Keratinocyte (primary cell): ENCODE measurements around the gene RNF169. TPM values are rescaled to one million over a fixed set of nuclear protein-coding genes. Genes with fewer than 3 reads are reported as not detected.

ENCODE experiments used
- DNase-seq: peaks from one replicate; pipeline ENCODE4 v3.0.0-alpha.2; 2011; ENCODE audit warnings: low read depth, missing footprints, low spot score
- FAIRE-seq: peaks from 2 replicates; lab custom pipeline; 2011; peaks lifted over from hg19 to GRCh38; lab: Jason Lieb, UNC
- H2AFZ ChIP-seq: 2 replicates; pipeline ENCODE4 v1.6.0; 2012; ENCODE audit warnings: low read length, control low read depth, inconsistent platforms; ENCODE audit not compliant: control insufficient read depth
- H3K27ac ChIP-seq: 2 replicates; pipeline ENCODE4 v1.5.1; 2011; ENCODE audit warnings: low read length; ENCODE audit not compliant: control insufficient read depth, insufficient read depth
- H3K27me3 ChIP-seq: 3 replicates; pipeline ENCODE4 v1.6.0; 2011; ENCODE audit warnings: low read length; ENCODE audit not compliant: control insufficient read depth, insufficient read depth; ENCODE audit errors: extremely low read depth
- H3K36me3 ChIP-seq, 2 experiments: 2 replicates in 1 of 2; 3 replicates in 1 of 2; pipeline ENCODE4 v1.5.1; 2011; ENCODE audit warnings: low read length in 2 of 2, mild to moderate bottlenecking in 1 of 2; ENCODE audit not compliant: control insufficient read depth in 2 of 2, insufficient read depth in 2 of 2; ENCODE audit errors: extremely low read depth in 1 of 2
- H3K4me1 ChIP-seq: 3 replicates; pipeline ENCODE4 v1.5.1; 2011; ENCODE audit warnings: low read length; ENCODE audit not compliant: control insufficient read depth, insufficient read depth; ENCODE audit errors: extremely low read depth
- H3K4me2 ChIP-seq: 3 replicates; pipeline ENCODE4 v1.6.0; 2011; ENCODE audit warnings: low read depth, low read length; ENCODE audit not compliant: control insufficient read depth, insufficient read depth; ENCODE audit errors: extremely low read depth
- H3K4me3 ChIP-seq, 3 experiments: fragments of 200-600 bp in 1 of 3; sonication (generic) in 1 of 3; 2 replicates in 2 of 3; 3 replicates in 1 of 3; pipeline ENCODE4 v1.5.1; 2011 to 2016; ENCODE audit warnings: low read length in 3 of 3, mild to moderate bottlenecking in 3 of 3, control low read depth in 2 of 3, inconsistent platforms in 1 of 3, low read depth in 1 of 3, mixed read lengths in 1 of 3, mixed run types in 1 of 3, moderate library complexity in 1 of 3; ENCODE audit not compliant: control insufficient read depth in 2 of 3, insufficient read depth in 2 of 3; ENCODE audit errors: extremely low read depth in 1 of 3
- H3K79me2 ChIP-seq: 2 replicates; pipeline ENCODE4 v1.6.0; 2012; ENCODE audit warnings: low read length; ENCODE audit not compliant: control insufficient read depth, insufficient read depth
- H3K9ac ChIP-seq: 3 replicates; pipeline ENCODE4 v1.6.0; 2011; ENCODE audit warnings: low read length; ENCODE audit not compliant: control insufficient read depth, insufficient read depth; ENCODE audit errors: extremely low read depth
- H3K9me1 ChIP-seq: 3 replicates; pipeline ENCODE4 v1.6.0; 2011; ENCODE audit warnings: low read length; ENCODE audit not compliant: control insufficient read depth, insufficient read depth; ENCODE audit errors: extremely low read depth
- H3K9me3 ChIP-seq: 2 replicates; pipeline ENCODE4 v1.5.1; 2012; ENCODE audit warnings: low read depth, low read length; ENCODE audit not compliant: control insufficient read depth
- H4K20me1 ChIP-seq: 3 replicates; pipeline ENCODE4 v1.6.0; 2011; ENCODE audit warnings: low read length; ENCODE audit not compliant: control insufficient read depth, insufficient read depth; ENCODE audit errors: extremely low read depth
- EZH2 ChIP-seq: IDR thresholded peaks from one replicate; pipeline ENCODE4 v1.6.1; 2012; ENCODE audit warnings: inconsistent platforms, mild to moderate bottlenecking, low read length, moderate library complexity
- dilution Hi-C: fragments of 300-500 bp; cut with MboI; formaldehyde crosslinking; loops from one replicate; pipeline ENCODE4 v1.7.0; 2020; ENCODE audit warnings: low sequenced_read_pairs; ENCODE audit not compliant: extremely low pct_ligation_motif_present
- polyA plus RNA-seq, 5 experiments: library from polyadenylated mRNA; depleted of rRNA in 3 of 5; stranded (reverse) in 3 of 5; stranded (forward) in 1 of 5; unstranded in 1 of 5; fragments of >200 nt; gene quantifications; 1 replicate in 1 of 5; 2 replicates in 3 of 5; 3 replicates in 1 of 5; pipeline versions ENCODE4 v1.2.1 to v1.2.3, GENCODE V29; 2011 to 2012; ENCODE audit warnings: missing spikeins in 2 of 5, low read depth in 1 of 5, low replicate concordance in 1 of 5
- TF ChIP-seq, protein P1 (sequence below), 3 experiments: IDR thresholded peaks in 1 of 3; conservative IDR thresholded peaks in 1 of 3; optimal IDR thresholded peaks in 1 of 3; 2 replicates in 2 of 3; 3 replicates in 1 of 3; pipeline versions ENCODE3 to v1.5.1; 2011; ENCODE audit warnings: low read length in 3 of 3, mild to moderate bottlenecking in 3 of 3, moderate library complexity in 2 of 3, control low read depth in 1 of 3, inconsistent platforms in 1 of 3; ENCODE audit not compliant: insufficient read depth in 2 of 3; ENCODE audit errors: extremely low read depth in 1 of 3

RNF169 gene
- polyA plus RNA-seq, 1 donor (not counting 4 experiments of a cell fraction or from before 2014, with no cell fraction given), result 8.9 TPM

DNA sequence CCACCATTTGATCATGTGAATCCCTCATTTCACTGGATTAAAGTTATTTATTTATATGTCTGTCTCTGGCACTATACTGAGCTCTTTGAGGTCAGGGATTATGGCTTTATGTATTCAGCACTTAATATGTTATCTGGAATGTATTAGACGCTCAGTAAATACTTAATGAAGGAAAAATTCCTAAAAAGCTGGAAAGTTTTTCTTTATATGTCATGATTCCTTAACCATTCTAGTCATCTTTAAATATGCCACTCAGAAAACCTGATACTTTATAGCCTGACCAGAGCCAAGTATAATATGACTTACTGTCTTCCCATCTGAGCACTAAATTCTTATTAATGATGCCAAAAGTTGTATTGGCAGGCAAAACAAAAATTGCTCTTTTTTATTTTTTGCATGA lies 27.1 kb downstream of the RNF169 start:
- TF ChIP-seq, protein P1, sequence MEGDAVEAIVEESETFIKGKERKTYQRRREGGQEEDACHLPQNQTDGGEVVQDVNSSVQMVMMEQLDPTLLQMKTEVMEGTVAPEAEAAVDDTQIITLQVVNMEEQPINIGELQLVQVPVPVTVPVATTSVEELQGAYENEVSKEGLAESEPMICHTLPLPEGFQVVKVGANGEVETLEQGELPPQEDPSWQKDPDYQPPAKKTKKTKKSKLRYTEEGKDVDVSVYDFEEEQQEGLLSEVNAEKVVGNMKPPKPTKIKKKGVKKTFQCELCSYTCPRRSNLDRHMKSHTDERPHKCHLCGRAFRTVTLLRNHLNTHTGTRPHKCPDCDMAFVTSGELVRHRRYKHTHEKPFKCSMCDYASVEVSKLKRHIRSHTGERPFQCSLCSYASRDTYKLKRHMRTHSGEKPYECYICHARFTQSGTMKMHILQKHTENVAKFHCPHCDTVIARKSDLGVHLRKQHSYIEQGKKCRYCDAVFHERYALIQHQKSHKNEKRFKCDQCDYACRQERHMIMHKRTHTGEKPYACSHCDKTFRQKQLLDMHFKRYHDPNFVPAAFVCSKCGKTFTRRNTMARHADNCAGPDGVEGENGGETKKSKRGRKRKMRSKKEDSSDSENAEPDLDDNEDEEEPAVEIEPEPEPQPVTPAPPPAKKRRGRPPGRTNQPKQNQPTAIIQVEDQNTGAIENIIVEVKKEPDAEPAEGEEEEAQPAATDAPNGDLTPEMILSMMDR (optimal IDR thresholded peaks at IDR 0.05 in 1 of 3, IDR thresholded peaks at IDR 0.05 in 1 of 3, conservative IDR thresholded peaks at IDR 0.05 in 1 of 3; ENCODE audit: extremely low read depth in 1 of 3, insufficient read depth in 2 of 3, low read length in 3 of 3), result no peak
- no peak for TF ChIP-seq EZH2
- dilution Hi-C loops, result no loop called here
- H4K20me1 ChIP-seq, result peaks cover 3% of the 10 kb centered on the region
- no peak overlapping the region for H3K27ac ChIP-seq
- H3K27me3 ChIP-seq, result no peaks in the 10 kb centered on the region
- H2AFZ ChIP-seq, result no peak overlapping the region
- H3K9ac ChIP-seq, result no peak overlapping the region
- no peaks in the 10 kb centered on the region for H3K9me3 ChIP-seq
- no peaks in the 10 kb centered on the region for H3K4me1 ChIP-seq
- H3K4me3 ChIP-seq, result no peak overlapping the region
- H3K9me1 ChIP-seq, result no peaks in the 10 kb centered on the region
- FAIRE-seq (no peak), DNase-seq (no peak)
- peaks cover 79% of the 10 kb centered on the region for H3K79me2 ChIP-seq
- H3K36me3 ChIP-seq, result no peaks in the 10 kb centered on the region
- no peak overlapping the region for H3K4me2 ChIP-seq

GRCh38 chr11:74776546-74776945 lies 27.9 kb downstream of the RNF169 start:
- no peak overlapping the region for H3K27ac ChIP-seq
- dilution Hi-C loops, result no loop called here
- no peaks in the 10 kb centered on the region for H3K9me1 ChIP-seq
- FAIRE-seq (no peak), DNase-seq (no peak)
- no peaks in the 10 kb centered on the region for H3K27me3 ChIP-seq
- no peak for TF ChIP-seq EZH2
- TF ChIP-seq, protein P1 (optimal IDR thresholded peaks at IDR 0.05 in 1 of 3, IDR thresholded peaks at IDR 0.05 in 1 of 3, conservative IDR thresholded peaks at IDR 0.05 in 1 of 3; ENCODE audit: extremely low read depth in 1 of 3, insufficient read depth in 2 of 3, low read length in 3 of 3), result no peak
- no peaks in the 10 kb centered on the region for H3K36me3 ChIP-seq
- H3K9me3 ChIP-seq, result no peaks in the 10 kb centered on the region
- H3K79me2 ChIP-seq, result peaks cover 79% of the 10 kb centered on the region
- H2AFZ ChIP-seq, result no peak overlapping the region
- no peak overlapping the region for H3K4me3 ChIP-seq
- H3K4me1 ChIP-seq, result no peaks in the 10 kb centered on the region
- peaks cover 3% of the 10 kb centered on the region for H4K20me1 ChIP-seq
- H3K4me2 ChIP-seq, result no peak overlapping the region
- no peak overlapping the region for H3K9ac ChIP-seq
